Mucosa of rectum (tissue), 2 donors: ENCODE measurements around the gene TMEM72.

Experiments used
- H3K27ac ChIP-seq, 2 donors: one replicate each; pipeline ENCODE4 v1.7.0; 2013; ENCODE audit warnings: inconsistent platforms in 2 of 2, low read depth in 2 of 2, low read length in 2 of 2
- H3K27me3 ChIP-seq, 2 donors: one replicate each; pipeline ENCODE4 v1.7.0; 2013; ENCODE audit warnings: low read length in 2 of 2; ENCODE audit not compliant: control insufficient read depth in 2 of 2, insufficient read depth in 2 of 2
- H3K36me3 ChIP-seq, 2 donors: one replicate each; pipeline ENCODE4 v1.7.0; 2013; ENCODE audit warnings: low read length in 2 of 2; ENCODE audit not compliant: control insufficient read depth in 2 of 2, insufficient read depth in 2 of 2
- H3K4me1 ChIP-seq, 2 donors: one replicate each; pipeline ENCODE4 v1.7.0; 2013; ENCODE audit warnings: low read length in 2 of 2, mild to moderate bottlenecking in 1 of 2; ENCODE audit not compliant: control insufficient read depth in 2 of 2, insufficient read depth in 2 of 2
- H3K4me3 ChIP-seq, 2 donors: one replicate each; pipeline ENCODE4 v1.7.0; 2013; ENCODE audit warnings: low read length in 2 of 2
- H3K9ac ChIP-seq, 2 donors: one replicate each; pipeline ENCODE4 v1.7.0; 2013; ENCODE audit warnings: low read length in 2 of 2, low read depth in 1 of 2, mild to moderate bottlenecking in 1 of 2
- H3K9me3 ChIP-seq, 2 donors: one replicate each; pipeline ENCODE4 v1.7.0; 2013; ENCODE audit warnings: low read length in 2 of 2; ENCODE audit not compliant: control insufficient read depth in 2 of 2
- donor health status: healthy.
- donor health status: Normal muscosa, but diverticular disease.

The TMEM72 gene

DNA sequence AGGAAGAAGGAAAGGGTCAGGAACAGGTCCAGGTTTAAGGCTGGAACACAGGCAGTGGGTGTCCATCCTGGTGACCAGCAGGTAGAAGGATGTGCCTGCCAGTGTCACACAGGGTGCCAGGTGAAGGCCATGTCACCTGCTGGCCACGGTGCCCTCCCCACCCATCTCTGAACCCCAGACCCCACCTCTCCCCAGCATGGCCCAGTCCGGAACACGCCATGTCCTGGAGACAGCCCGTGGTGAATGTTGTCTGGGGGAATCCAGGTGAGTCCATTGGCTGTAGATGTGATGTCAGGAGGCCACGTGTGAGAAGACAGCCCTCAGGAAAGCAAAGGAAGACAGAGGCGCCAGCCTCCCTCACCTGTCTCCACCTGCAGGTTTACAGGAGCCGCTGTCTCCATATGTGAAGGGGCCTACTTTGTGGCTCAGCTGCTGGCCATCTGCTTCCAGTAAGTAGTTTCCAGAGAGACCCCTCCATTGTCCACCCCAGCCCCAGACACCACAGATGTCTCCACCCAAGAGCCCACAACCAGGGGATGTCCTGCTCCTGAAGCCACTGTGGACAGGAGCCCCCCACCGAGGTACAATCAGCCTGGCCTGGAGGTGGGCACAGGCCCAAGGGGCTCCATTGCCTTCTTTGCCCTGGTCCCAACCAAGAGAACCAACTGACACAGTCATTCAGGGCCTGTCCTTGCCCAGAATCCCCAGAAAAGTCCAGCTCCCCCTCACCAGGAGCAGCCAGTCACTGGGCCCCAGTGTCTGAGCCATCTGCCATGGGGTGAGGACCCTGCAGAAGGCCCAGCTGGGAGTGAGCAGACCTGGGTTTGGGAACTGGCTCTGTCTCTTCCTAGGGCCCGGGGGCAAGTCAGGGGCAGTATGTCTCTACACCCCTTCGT lies 20.7 kb downstream of the TMEM72 start:
- no peak overlapping the region for H3K4me3 ChIP-seq
- no peak overlapping the region for H3K27ac ChIP-seq
- no peaks in the 10 kb centered on the region for H3K27me3 ChIP-seq
- no peaks in the 10 kb centered on the region for H3K36me3 ChIP-seq
- peaks cover 0 to 2% of the 10 kb centered on the region in 2 donors for H3K4me1 ChIP-seq
- H3K9me3 ChIP-seq: no peaks in the 10 kb centered on the region
- H3K9ac ChIP-seq: no peak overlapping the region

DNA sequence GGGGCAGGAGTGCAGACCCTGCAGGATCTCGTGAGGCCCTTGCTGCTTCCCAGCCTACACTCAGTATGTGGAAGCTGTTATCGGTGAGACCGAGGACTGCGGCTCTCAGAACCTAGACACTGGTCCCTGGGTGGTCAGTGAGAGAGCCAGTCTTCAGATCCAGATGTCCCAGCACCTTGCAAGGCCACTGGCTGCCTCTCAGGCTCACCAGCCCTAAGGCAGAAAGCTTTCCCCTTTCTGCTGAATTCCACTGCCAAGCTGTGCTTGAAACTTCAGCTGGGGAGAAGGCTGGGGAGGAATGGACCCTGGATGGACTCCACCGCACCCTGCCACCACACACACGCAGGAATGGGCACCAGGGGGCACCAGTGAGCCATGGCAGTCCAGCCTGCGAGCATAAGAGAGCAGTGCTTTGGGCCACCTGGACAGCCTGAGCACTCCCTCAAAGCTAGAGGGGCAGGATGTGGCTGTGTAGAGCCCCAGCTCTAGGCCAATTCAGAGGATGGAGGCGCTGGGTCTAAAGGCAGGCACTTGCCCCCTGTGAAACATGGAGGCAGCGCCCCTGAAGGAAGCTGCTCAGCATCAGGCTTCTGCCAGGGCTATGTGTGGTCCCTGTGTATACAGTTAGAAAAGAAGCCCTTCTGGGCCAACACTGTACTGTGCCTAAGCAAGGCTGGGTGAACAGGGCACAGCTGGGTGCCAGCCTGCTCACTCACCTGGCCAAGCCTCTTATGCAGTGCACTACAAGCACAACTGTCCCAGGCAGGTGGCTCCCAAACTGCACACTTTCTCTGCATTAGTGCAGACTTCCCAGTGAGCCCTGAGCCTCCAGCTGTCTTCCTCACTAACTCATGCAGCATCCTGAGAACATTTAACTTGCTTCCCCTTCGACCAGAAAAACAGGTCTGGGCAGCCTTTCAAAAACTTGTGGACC lies 21.6 kb downstream of the TMEM72 start:
- no peak overlapping the region for H3K4me3 ChIP-seq
- no peaks in the 10 kb centered on the region for H3K9me3 ChIP-seq
- H3K27ac ChIP-seq: no peak overlapping the region
- peaks cover 0 to 2% of the 10 kb centered on the region in 2 donors for H3K4me1 ChIP-seq
- peak overlapping the region in 1 of 2 donors; percentile 21 for H3K9ac ChIP-seq
- no peaks in the 10 kb centered on the region for H3K36me3 ChIP-seq
- no peaks in the 10 kb centered on the region for H3K27me3 ChIP-seq

DNA sequence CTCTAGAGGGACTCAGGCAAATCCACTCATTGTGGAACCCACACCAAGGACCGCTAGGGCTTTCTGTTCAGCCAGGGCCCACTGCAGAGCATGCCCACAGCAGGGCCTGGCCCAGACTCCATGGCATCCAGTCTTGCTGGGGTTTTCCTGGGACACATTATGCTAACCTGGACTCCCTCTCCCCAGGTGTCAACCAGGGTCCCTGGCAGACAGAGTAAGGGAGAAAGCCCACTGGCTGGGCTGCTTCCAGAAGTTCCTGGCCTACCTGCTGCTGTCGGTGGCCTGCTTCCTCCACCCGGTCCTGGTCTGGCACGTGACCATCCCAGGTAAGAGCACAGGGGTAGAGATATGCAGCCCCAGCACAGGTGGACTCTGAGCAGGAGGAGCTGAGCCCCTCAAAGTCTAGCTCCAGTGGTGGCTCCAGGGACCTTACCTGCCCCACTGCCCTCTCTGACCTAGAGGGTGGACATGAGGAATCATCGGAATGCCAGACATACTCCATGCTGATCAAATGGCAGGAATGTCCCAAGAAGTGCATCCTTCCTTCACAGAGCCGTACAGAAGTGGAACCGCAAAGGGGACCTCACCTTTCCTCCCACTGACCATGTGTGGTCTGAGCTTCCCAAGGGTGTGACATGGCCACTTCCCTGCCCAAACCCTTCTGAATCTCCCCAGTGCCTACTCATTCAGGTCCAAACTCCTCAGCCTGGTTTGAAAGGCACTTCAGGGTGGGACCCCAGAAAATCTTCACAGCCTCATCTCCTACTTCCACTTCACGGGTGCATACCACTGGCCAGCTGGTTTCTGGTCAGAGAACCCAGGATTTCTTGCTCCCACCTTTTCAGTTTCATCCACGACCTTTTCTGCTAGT lies 22.5 kb downstream of the TMEM72 start:
- Histone ChIP-seq H3K27me3 (no peaks in the 10 kb centered on the region), H3K4me1 (peaks cover 0 to 2% of the 10 kb centered on the region in 2 donors), H3K9ac (no peak overlapping the region), H3K27ac (no peak overlapping the region), H3K9me3 (no peaks in the 10 kb centered on the region), H3K36me3 (no peaks in the 10 kb centered on the region), H3K4me3 (no peak overlapping the region)

DNA sequence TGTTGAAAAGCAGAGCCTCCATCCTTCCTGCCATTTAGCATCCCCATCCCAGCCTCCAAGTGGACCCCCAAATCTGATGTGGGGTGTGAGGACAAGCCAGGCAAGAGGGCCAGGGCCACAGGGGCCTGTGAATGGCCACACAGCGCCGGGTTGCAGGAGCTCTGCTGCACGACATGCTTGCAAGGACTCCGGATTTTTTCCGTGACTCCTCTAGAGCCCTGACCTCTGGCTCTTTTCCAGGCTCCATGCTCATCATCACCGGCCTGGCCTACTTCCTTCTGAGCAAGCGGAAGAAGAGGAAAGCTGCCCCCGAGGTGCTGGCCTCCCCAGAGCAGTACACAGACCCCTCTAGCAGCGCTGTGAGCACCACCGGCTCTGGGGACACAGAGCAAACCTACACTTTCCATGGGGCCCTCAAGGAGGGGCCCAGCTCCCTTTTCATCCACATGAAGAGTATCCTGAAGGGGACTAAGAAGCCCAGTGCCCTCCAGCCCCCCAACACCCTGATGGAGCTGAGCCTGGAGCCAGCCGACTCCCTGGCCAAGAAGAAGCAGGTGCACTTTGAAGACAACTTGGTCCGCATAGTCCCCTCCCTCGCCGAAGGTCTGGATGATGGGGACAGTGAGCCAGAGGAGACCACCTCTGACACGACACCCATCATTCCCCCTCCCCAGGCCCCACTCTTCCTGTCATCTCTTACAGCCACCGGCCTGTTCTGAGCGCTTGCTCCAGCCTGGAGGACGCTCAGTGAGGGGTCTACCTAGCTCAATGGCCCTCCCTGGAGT lies 23.5 kb downstream of the TMEM72 start:
- peak overlapping the region in 1 of 2 donors; percentile 11 for H3K27ac ChIP-seq

DNA sequence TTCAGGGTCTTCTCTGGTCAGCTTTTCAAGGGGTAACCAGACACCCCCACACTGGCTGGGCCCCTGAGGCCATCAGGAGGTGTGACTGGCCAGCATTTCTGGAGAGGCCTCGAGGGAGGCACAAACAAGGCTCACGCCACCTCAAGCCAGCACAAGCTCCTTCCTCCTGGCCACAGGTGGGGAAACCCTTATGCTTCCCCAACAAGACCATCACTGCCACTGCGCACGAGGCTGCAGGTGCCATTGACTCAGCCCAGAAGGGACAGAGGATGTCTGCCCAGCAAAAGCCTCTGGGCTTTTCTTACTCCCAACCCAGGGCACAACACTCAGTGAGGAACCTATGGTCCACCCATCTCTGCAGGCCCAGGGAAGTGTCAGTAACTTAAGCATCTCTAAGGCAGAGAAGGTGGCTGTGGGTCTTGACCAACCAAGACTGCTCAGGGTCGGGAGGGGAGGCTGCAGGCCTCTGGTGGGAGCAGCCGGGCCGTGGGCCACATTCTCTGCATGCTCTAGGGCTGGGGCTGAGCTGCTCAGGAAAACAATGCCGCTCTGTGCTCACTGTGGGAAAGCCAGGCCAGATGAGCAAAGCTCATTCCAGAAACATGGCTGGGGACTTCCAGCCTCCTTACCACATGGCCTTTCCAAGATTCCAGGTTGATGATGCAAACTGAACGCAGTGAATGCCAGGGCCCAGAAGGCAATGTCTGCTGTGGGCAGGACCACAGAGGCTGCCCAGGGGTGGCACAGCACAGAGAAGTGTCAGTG lies 24.2 kb downstream of the TMEM72 start:
- Histone ChIP-seq H3K4me3 (no peak overlapping the region), H3K4me1 (peaks cover 0 to 2% of the 10 kb centered on the region in 2 donors), H3K9me3 (no peaks in the 10 kb centered on the region), H3K27ac (peak overlapping the region in 1 of 2 donors; percentile 11), H3K36me3 (no peaks in the 10 kb centered on the region), H3K9ac (no peak overlapping the region), H3K27me3 (no peaks in the 10 kb centered on the region)

More for the DNA sequence above, 23.5 kb downstream of the TMEM72 start:
- Histone ChIP-seq H3K4me3 (no peak overlapping the region), H3K36me3 (no peaks in the 10 kb centered on the region), H3K4me1 (peaks cover 0 to 2% of the 10 kb centered on the region in 2 donors), H3K9ac (no peak overlapping the region), H3K27me3 (no peaks in the 10 kb centered on the region), H3K9me3 (no peaks in the 10 kb centered on the region)

DNA sequence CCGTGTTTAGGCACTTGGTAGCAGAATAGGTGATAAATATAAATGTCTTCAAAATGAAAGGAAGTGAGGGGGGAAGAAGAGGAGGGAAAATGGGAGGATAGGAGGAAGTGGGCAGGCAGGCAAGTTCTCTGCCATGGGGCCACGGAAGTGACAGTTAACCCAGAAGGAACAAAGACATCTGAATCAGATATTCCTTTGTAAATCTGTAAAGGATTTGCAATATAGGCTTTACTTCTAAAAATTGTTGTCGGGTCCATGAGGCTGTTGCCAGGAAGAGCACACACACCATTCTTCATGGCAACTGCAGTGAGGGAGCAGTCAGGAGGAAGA lies 24.8 kb downstream of the TMEM72 start:
- peaks cover 0 to 2% of the 10 kb centered on the region in 2 donors for H3K4me1 ChIP-seq
- H3K4me3 ChIP-seq: no peak overlapping the region
- H3K27ac ChIP-seq: peak overlapping the region in 1 of 2 donors; percentile 5
- no peaks in the 10 kb centered on the region for H3K36me3 ChIP-seq
- no peaks in the 10 kb centered on the region for H3K9me3 ChIP-seq
- H3K27me3 ChIP-seq: no peaks in the 10 kb centered on the region
- no peak overlapping the region for H3K9ac ChIP-seq

DNA sequence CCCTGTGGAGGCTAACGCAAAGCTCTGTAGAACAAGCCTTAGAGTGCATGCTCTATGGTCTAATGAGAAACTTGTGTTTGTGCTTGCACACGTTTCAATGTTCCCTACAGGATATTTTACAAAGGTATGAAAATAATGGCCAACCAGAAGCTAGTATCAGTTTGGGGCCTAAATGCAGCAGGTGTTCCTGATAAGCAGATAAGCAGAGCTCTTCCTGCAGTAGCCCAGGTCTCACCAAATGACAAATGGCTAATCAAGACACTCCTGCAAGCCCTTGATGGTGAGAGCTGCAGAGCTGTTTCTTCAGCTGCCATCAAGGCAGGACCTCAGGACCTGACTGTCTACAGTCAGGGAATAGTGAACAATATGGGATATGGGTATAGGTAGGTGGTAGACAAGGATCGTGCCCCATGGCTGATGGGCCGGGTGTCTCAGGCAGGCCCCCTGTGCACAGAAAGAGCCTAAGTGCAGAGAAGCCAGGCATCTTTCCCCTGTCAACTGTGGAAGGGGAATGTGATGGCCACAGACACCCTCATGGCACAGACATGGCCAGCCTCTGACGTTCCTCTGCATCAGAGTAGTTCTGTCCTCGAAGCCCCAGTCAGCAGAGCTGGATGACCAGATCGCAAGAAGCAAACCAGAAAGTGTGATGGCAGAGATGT lies 25.3 kb downstream of the TMEM72 start:
- peak overlapping the region in 1 of 2 donors; percentile 5 for H3K27ac ChIP-seq
- no peaks in the 10 kb centered on the region for H3K9me3 ChIP-seq
- H3K27me3 ChIP-seq: no peaks in the 10 kb centered on the region
- H3K4me3 ChIP-seq: no peak overlapping the region
- H3K4me1 ChIP-seq: peaks cover 0 to 2% of the 10 kb centered on the region in 2 donors
- no peaks in the 10 kb centered on the region for H3K36me3 ChIP-seq
- H3K9ac ChIP-seq: no peak overlapping the region

DNA sequence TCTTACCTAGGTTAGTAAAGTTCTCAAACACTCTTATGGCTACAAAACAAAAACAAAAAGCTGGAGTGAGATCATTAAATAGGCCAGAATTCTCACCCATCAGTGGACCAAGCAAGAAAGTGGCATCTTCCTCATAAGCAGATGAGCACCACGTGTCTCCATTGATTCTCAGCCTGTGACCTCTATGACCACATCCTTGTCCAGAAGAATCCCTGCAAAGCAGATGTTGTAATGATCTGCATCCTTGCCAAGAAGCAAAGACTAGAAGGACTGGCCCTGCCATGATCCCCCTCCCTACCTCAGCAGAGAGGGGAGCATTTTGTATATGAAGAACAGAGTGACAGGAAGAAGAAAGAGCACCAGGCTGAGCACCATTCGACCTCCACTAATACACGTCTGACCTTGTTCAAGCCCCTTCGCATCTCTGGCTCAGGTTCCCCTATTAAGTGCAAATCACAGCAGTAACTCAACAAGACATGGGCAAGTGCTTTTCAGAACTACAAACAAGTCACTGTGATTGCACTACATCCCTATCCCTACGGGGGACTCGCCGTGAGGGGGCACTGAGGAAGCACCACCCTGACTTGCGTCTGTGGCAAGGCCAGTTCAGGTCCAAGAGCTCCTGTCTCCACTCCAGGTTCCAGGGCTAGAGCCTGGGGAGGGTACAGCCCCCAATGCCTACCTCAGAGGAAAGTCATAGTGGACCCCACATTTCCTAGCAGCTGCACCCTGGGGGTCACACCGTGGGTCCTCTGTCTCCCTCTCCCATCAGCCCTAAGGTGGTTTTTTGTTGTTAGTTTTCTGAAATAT lies 26.3 kb downstream of the TMEM72 start:
- Histone ChIP-seq H3K27me3 (no peaks in the 10 kb centered on the region), H3K9ac (no peak overlapping the region), H3K36me3 (no peaks in the 10 kb centered on the region), H3K4me1 (peaks cover 0 to 2% of the 10 kb centered on the region in 2 donors), H3K9me3 (no peaks in the 10 kb centered on the region), H3K27ac (no peak overlapping the region), H3K4me3 (no peak overlapping the region)
